Hair follicle dermal papilla cell (primary cell): Measurements from ENCODE around the gene IQCF6. TPM values are rescaled to one million over a fixed set of nuclear protein-coding genes. Genes with fewer than 3 reads are reported as not detected.

Experiments used
- total RNA-seq: library from RNA; depleted of rRNA; stranded (reverse); fragments of >200 nt; gene quantifications from 2 replicates; pipeline ENCODE4 v1.2.3, GENCODE V29; 2012

The IQCF6 gene
- not detected in 2 replicates for total RNA-seq

GRCh38 chr3:51779137-51779536 lies at the start of gene IQCF6:
Gene IQCF6 (minus strand): TSS chr3:51779237. CDS start chr3:51779224, 13 bp downstream.

Other genes starting within 250 kb of the IQCF6 start
- gene RAD54L2, start 240.5 kb downstream of the IQCF6 start, total RNA-seq: 23.6 and 29.2 TPM in 2 replicates
- 43.0 and 54.3 TPM in 2 replicates for gene TEX264, start 108.0 kb downstream of the IQCF6 start, total RNA-seq
- under 0.01 TPM in 2 replicates for gene GRM2, start 72.2 kb downstream of the IQCF6 start, total RNA-seq
- gene IQCF2, start 82.4 kb upstream of the IQCF6 start, total RNA-seq: not detected in 2 replicates
- not detected in 2 replicates for gene IQCF5, start 96.4 kb upstream of the IQCF6 start, total RNA-seq
- not detected in 2 replicates for gene IQCF1, start 124.1 kb upstream of the IQCF6 start, total RNA-seq
- gene RRP9, start 162.7 kb upstream of the IQCF6 start, total RNA-seq: 14.4 and 15.3 TPM in 2 replicates
- 26.1 and 40.6 TPM in 2 replicates for gene PARP3, start 163.1 kb upstream of the IQCF6 start, total RNA-seq
- gene GPR62, start 176.1 kb upstream of the IQCF6 start, total RNA-seq: not detected in 2 replicates
- gene PCBP4, start 188.2 kb upstream of the IQCF6 start, total RNA-seq: 32.3 and 47.2 TPM in 2 replicates
- gene ABHD14B, start 194.8 kb upstream of the IQCF6 start, total RNA-seq: 29.5 and 39.0 TPM in 2 replicates
- gene ABHD14A, start 195.8 kb upstream of the IQCF6 start, total RNA-seq: 10.3 and 16.2 TPM in 2 replicates
- 29.4 and 36.9 TPM in 2 replicates for gene ACY1, start 204.3 kb upstream of the IQCF6 start, total RNA-seq
- gene RPL29, start 216.7 kb upstream of the IQCF6 start, total RNA-seq: 802 and 851 TPM in 2 replicates